Measurements from ENCODE around the gene STK24. TPM values are rescaled to one million over a fixed set of nuclear protein-coding genes. Genes with fewer than 3 reads are reported as not detected.

Gene STK24
- polyA plus RNA-seq, 1 of the 3 experiments (the other 2 are of a cell fraction) = 30.5 TPM

DNA sequence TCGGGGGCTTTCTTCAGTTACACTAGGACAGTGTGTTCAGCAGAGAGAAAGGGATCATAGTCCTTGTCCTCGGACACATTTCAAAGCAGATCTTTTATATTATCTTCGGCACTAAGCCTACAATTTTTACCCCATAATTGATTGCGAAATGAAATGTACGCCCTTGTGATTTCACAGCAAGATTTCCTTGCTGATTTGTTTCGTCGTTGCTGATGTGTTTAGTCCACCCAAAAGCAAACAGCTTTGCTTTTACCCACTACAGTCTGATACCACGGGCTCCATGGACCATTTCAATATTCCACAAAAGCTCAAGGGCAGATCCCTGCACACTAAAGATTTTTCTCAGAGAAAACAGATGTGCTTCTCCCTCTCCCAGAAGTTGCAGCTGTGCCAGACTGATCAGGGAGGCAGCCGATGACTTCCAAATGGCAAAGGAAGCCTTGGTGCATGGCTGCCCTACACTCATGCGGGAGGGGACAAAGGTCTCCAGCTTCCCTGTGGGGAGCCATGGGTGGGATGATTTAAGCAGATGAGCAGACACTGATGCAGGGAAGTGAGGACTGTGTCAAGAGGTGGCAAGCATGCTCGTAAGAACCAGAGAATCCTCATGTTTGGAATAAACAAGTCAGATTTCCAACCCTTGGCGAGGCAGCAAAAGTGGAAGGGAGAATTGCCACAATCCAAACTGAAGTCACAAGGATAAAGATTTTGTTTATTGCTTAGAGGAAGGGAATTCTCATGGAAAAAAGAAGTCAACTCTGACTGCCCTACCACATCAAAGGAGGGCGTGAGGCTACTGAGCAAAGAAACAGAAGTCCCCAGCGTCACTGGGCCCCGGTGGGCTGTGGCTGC, 81.1 kb downstream of the STK24 start:
- Histone ChIP-seq H3K9me2 (no peaks in the 10 kb centered on the region), H3K79me2 (ENCODE audit: insufficient read depth) (peaks cover 66% of the 10 kb centered on the region), H3K27me3 (ENCODE audit: insufficient read depth) (no peaks in the 10 kb centered on the region), H4K20me1 (ENCODE audit: insufficient read depth) (peaks cover 22% of the 10 kb centered on the region), H3K4me1 (ENCODE audit: control insufficient read depth in 1 of 2, insufficient read depth in 2 of 2, low read depth in 1 of 2, low read length in 1 of 2) (peaks cover 0 to 25% of the 10 kb centered on the region in 2 experiments; a peak in 3 of 4 replicates), H2AFZ (ENCODE audit: low read depth) (no peak overlapping the region), H3K9ac (no peak overlapping the region), H3K27ac (ENCODE audit: low read depth in 2 of 2, low read length in 1 of 2) (peak overlapping the region in 1 of 2 experiments; percentile 5; a peak in 2 of 4 replicates), H3K4me2 (no peak overlapping the region), H3K36me3 (replicated peaks in 1 of 2; ENCODE audit: control insufficient read depth in 1 of 2, insufficient read depth in 2 of 2, low read length in 1 of 2) (peaks cover 0 to 5% of the 10 kb centered on the region in 2 experiments), H3F3A (replicated peaks; ENCODE audit: insufficient read depth) (no peaks in the 10 kb centered on the region), H3K9me3 (no peaks in the 10 kb centered on the region), H3K4me3 (ENCODE audit: low read depth in 2 of 2, low read length in 1 of 2) (no peak overlapping the region)
- TF ChIP-seq, protein P1, sequence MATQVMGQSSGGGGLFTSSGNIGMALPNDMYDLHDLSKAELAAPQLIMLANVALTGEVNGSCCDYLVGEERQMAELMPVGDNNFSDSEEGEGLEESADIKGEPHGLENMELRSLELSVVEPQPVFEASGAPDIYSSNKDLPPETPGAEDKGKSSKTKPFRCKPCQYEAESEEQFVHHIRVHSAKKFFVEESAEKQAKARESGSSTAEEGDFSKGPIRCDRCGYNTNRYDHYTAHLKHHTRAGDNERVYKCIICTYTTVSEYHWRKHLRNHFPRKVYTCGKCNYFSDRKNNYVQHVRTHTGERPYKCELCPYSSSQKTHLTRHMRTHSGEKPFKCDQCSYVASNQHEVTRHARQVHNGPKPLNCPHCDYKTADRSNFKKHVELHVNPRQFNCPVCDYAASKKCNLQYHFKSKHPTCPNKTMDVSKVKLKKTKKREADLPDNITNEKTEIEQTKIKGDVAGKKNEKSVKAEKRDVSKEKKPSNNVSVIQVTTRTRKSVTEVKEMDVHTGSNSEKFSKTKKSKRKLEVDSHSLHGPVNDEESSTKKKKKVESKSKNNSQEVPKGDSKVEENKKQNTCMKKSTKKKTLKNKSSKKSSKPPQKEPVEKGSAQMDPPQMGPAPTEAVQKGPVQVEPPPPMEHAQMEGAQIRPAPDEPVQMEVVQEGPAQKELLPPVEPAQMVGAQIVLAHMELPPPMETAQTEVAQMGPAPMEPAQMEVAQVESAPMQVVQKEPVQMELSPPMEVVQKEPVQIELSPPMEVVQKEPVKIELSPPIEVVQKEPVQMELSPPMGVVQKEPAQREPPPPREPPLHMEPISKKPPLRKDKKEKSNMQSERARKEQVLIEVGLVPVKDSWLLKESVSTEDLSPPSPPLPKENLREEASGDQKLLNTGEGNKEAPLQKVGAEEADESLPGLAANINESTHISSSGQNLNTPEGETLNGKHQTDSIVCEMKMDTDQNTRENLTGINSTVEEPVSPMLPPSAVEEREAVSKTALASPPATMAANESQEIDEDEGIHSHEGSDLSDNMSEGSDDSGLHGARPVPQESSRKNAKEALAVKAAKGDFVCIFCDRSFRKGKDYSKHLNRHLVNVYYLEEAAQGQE (IDR thresholded peaks at IDR 0.05; ENCODE audit: low read depth, low read length) = no peak
- TF ChIP-seq MXI1 (IDR thresholded peaks at IDR 0.05; ENCODE audit: low read depth, low read length) (no peak; the same call in 1 of the 2 replicates), RXRA (IDR thresholded peaks at IDR 0.05; ENCODE audit: borderline replicate concordance, low read depth) (no peak), MEF2A (IDR thresholded peaks at IDR 0.05; ENCODE audit: borderline replicate concordance, low read depth) (no peak), TCF12 (IDR thresholded peaks at IDR 0.05) (no peak), SMC3 (IDR thresholded peaks at IDR 0.05; ENCODE audit: low read depth, low read length) (no peak), FOXJ3 (CRISPR knock-in tag; IDR thresholded peaks at IDR 0.05) (no peak), NFIC (IDR thresholded peaks at IDR 0.05; ENCODE audit: borderline replicate concordance) (no peak), SIN3A (IDR thresholded peaks at IDR 0.05; ENCODE audit: borderline replicate concordance, low read depth, low read length) (no peak)
- TF ChIP-seq, protein P2, sequence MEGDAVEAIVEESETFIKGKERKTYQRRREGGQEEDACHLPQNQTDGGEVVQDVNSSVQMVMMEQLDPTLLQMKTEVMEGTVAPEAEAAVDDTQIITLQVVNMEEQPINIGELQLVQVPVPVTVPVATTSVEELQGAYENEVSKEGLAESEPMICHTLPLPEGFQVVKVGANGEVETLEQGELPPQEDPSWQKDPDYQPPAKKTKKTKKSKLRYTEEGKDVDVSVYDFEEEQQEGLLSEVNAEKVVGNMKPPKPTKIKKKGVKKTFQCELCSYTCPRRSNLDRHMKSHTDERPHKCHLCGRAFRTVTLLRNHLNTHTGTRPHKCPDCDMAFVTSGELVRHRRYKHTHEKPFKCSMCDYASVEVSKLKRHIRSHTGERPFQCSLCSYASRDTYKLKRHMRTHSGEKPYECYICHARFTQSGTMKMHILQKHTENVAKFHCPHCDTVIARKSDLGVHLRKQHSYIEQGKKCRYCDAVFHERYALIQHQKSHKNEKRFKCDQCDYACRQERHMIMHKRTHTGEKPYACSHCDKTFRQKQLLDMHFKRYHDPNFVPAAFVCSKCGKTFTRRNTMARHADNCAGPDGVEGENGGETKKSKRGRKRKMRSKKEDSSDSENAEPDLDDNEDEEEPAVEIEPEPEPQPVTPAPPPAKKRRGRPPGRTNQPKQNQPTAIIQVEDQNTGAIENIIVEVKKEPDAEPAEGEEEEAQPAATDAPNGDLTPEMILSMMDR (IDR thresholded peaks at IDR 0.05) = no peak
- TF ChIP-seq, protein P3, sequence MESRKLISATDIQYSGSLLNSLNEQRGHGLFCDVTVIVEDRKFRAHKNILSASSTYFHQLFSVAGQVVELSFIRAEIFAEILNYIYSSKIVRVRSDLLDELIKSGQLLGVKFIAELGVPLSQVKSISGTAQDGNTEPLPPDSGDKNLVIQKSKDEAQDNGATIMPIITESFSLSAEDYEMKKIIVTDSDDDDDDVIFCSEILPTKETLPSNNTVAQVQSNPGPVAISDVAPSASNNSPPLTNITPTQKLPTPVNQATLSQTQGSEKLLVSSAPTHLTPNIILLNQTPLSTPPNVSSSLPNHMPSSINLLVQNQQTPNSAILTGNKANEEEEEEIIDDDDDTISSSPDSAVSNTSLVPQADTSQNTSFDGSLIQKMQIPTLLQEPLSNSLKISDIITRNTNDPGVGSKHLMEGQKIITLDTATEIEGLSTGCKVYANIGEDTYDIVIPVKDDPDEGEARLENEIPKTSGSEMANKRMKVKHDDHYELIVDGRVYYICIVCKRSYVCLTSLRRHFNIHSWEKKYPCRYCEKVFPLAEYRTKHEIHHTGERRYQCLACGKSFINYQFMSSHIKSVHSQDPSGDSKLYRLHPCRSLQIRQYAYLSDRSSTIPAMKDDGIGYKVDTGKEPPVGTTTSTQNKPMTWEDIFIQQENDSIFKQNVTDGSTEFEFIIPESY (IDR thresholded peaks at IDR 0.05; ENCODE audit: borderline replicate concordance, low read depth) = no peak
- TF ChIP-seq, protein P4, sequence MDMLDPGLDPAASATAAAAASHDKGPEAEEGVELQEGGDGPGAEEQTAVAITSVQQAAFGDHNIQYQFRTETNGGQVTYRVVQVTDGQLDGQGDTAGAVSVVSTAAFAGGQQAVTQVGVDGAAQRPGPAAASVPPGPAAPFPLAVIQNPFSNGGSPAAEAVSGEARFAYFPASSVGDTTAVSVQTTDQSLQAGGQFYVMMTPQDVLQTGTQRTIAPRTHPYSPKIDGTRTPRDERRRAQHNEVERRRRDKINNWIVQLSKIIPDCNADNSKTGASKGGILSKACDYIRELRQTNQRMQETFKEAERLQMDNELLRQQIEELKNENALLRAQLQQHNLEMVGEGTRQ (IDR thresholded peaks at IDR 0.05; ENCODE audit: borderline replicate concordance, low read depth, low read length) = no peak
- CTCF ChIA-PET = interaction anchor here (0.9 to 1.2 kb wide), 5 partner anchors 9 to 177 kb away, joined by 3 to 5 read pairs (median 3); no protein-coding TSS in a partner anchor
- POLR2A ChIA-PET = no interaction called here
- whole genome bisulfite sequencing (ENCODE audit: low lambda C conversion rate) = 79% methylated on average over 14 of the region's 15 CpGs
- DNase-seq = peak; percentile 53
